Measurements from ENCODE around the gene TCERG1.

- TF ChIP-seq EZH2 (IDR thresholded peaks at IDR 0.05; ENCODE audit: insufficient read depth, poor library complexity, severe bottlenecking), result no peak
- no peak for TF ChIP-seq EZH2phosphoT487 (IDR thresholded peaks at IDR 0.05; ENCODE audit: insufficient read depth, low read depth)
Measured at GRCh38 chr5:146513462-146513861, 66.3 kb downstream of the TCERG1 start.
